Esophagus muscularis mucosa (tissue), 4 donors: ENCODE data around the gene PTPN12. TPM values are rescaled to one million over a fixed set of nuclear protein-coding genes. Genes with fewer than 3 reads are reported as not detected.

ENCODE experiments used
- DNase-seq: peaks from one replicate; pipeline ENCODE4 v3.0.0-alpha.2; 2017; ENCODE audit errors: extremely low spot score
- H3K27ac ChIP-seq, 4 donors: fragments of 200-600 bp; sonication (generic); replicated peaks in 1 of 4; 1 replicate in 3 of 4; 2 replicates in 1 of 4; pipeline ENCODE4 v1.5.1; 2016 to 2019; ENCODE audit warnings: mild to moderate bottlenecking in 1 of 4
- H3K27me3 ChIP-seq, 4 donors: fragments of 200-600 bp; sonication (generic); one replicate each; pipeline versions ENCODE4 v1.5.1 to v1.6.0; 2016 to 2019
- H3K36me3 ChIP-seq, 4 donors: fragments of 200-600 bp; sonication (generic); one replicate each; pipeline ENCODE4 v1.5.1; 2016 to 2019
- H3K4me1 ChIP-seq, 4 donors: fragments of 200-600 bp; sonication (generic); one replicate each; pipeline ENCODE4 v1.5.1; 2016 to 2019
- H3K4me3 ChIP-seq, 4 donors: fragments of 200-600 bp; sonication (generic); 1 replicate in 2 of 4; 2 replicates in 2 of 4; pipeline ENCODE4 v1.5.1; 2016 to 2019; ENCODE audit warnings: mild to moderate bottlenecking in 4 of 4, moderate library complexity in 1 of 4
- H3K9me3 ChIP-seq, 4 donors: fragments of 200-600 bp; sonication (generic); 1 replicate in 3 of 4; 2 replicates in 1 of 4; pipeline ENCODE4 v1.5.1; 2016 to 2019
- CTCF ChIP-seq, 3 experiments: fragments of 200-600 bp in 2 of 3; fragments of 450-650 bp in 1 of 3; sonication (generic) in 2 of 3; IDR thresholded peaks; one replicate each; pipeline ENCODE4 v1.5.1; 2017 to 2019; ENCODE audit warnings: antibody characterized with exemption in 3 of 3, mild to moderate bottlenecking in 2 of 3, moderate library complexity in 1 of 3
- EP300 ChIP-seq: sonication (generic); formaldehyde crosslinking; IDR thresholded peaks from one replicate; pipeline ENCODE4 v1.6.1; 2017; ENCODE audit warnings: antibody characterized with exemption
- POLR2A ChIP-seq: fragments of 450-650 bp; IDR thresholded peaks from one replicate; pipeline ENCODE4 v1.6.1; 2017; ENCODE audit warnings: antibody characterized with exemption, moderate library complexity, mild to moderate bottlenecking, low read depth
- POLR2AphosphoS5 ChIP-seq, 2 donors: sonication (generic); formaldehyde crosslinking; IDR thresholded peaks; one replicate each; pipeline ENCODE4 v1.6.1; 2017; ENCODE audit warnings: antibody characterized with exemption in 2 of 2
- WGBS: methylation state at CpG from one replicate; pipeline ENCODE4 v1.1.5; 2018; 5-methylcytosine and 5-hydroxymethylcytosine counted together
- intact Hi-C: fragments of 100-400 bp; cut with DNase I; formaldehyde crosslinking; loops from one replicate; pipeline ENCODE4 v1.15.1; 2023
- total RNA-seq, 4 donors: library from RNA; depleted of rRNA; stranded (reverse); fragments of >200 nt; gene quantifications; one replicate each; pipeline versions ENCODE4 v1.1.0 to v1.2.1, GENCODE V29; 2016

The PTPN12 gene
- total RNA-seq, 4 donors from 2014 or later, result 89.1 to 126 (median 98.4) TPM

GRCh38 chr7:77657427-77658224 lies 120.5 kb downstream of the PTPN12 start:
- H3K9me3 ChIP-seq, result no peaks in the 10 kb centered on the region
- WGBS, result 81% methylated on average over 1 of the region's 1 CpG
- DNase-seq, result no peak
- H3K36me3 ChIP-seq, result peaks cover 7 to 81% (median 36%) of the 10 kb centered on the region in 4 donors
- no peak overlapping the region for H3K27ac ChIP-seq
- H3K27me3 ChIP-seq, result no peaks in the 10 kb centered on the region
- no peaks in the 10 kb centered on the region for H3K4me1 ChIP-seq
- TF ChIP-seq CTCF (IDR thresholded peaks at IDR 0.05) (peak; percentile 43 to 55 (median 51)), EP300 (no peak)
- H3K4me3 ChIP-seq, result no peak overlapping the region
- intact Hi-C loops, result no loop called here

GRCh38 chr7:77658928-77659327 lies 121.8 kb downstream of the PTPN12 start:
- Histone ChIP-seq H3K4me3 (no peak overlapping the region), H3K27me3 (no peaks in the 10 kb centered on the region), H3K36me3 (peaks cover 7 to 68% (median 31%) of the 10 kb centered on the region in 4 donors), H3K4me1 (no peaks in the 10 kb centered on the region), H3K9me3 (no peaks in the 10 kb centered on the region), H3K27ac (no peak overlapping the region)
- TF ChIP-seq POLR2AphosphoS5 (IDR thresholded peaks at IDR 0.05) (no peak), CTCF (IDR thresholded peaks at IDR 0.05) (no peak), POLR2A (no peak), EP300 (no peak)
- DNase-seq, result no peak
- intact Hi-C loops, result no loop called here
- WGBS, result 93% methylated on average over 5 of the region's 5 CpGs

- H3K9me3 ChIP-seq, result no peaks in the 10 kb centered on the region
- H3K4me3 ChIP-seq, result no peak overlapping the region
- intact Hi-C loops, result no loop called here
- 93% methylated on average over 5 of the region's 5 CpGs for WGBS
- DNase-seq, result no peak
- peaks cover 0 to 42% (median 20%) of the 10 kb centered on the region in 4 donors for H3K36me3 ChIP-seq
- TF ChIP-seq POLR2A (no peak), POLR2AphosphoS5 (IDR thresholded peaks at IDR 0.05) (no peak), CTCF (IDR thresholded peaks at IDR 0.05) (no peak), EP300 (no peak)
- H3K4me1 ChIP-seq, result no peaks in the 10 kb centered on the region
- H3K27me3 ChIP-seq, result no peaks in the 10 kb centered on the region
- no peak overlapping the region for H3K27ac ChIP-seq
Measured at GRCh38 chr7:77661816-77662215, 124.7 kb downstream of the PTPN12 start.

DNA sequence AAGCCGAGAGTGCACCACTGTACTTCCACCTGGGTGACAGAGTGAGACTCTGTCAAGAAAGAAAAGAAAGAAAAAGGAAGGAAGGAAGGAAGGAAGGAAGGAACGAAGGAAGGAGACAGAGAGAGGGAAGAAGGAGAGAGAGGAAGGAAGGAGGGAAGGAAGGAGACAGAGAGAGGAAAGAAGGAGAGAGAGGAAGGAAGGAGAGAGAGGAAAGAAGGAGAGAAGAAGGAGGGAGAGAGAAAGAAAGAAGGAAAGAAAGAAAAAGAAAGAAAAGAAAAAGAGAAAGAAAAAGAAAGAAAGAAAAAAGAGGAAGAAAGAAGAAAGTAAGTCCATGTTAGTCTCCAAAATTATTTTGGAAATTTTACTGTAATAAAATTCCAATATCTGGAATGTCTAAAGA lies 125.8 kb downstream of the PTPN12 start:
- Histone ChIP-seq H3K27ac (no peak overlapping the region), H3K36me3 (peaks cover 0 to 38% (median 18%) of the 10 kb centered on the region in 4 donors), H3K4me1 (no peaks in the 10 kb centered on the region), H3K4me3 (no peak overlapping the region), H3K9me3 (no peaks in the 10 kb centered on the region), H3K27me3 (no peaks in the 10 kb centered on the region)
- no peak for TF ChIP-seq CTCF (IDR thresholded peaks at IDR 0.05)
- TF ChIP-seq POLR2AphosphoS5 (IDR thresholded peaks at IDR 0.05), result no peak
- no peak for TF ChIP-seq POLR2A
- TF ChIP-seq EP300, result no peak
- WGBS, result 87% methylated on average over 2 of the region's 2 CpGs
- DNase-seq, result no peak
- intact Hi-C loops, result no loop called here

DNA sequence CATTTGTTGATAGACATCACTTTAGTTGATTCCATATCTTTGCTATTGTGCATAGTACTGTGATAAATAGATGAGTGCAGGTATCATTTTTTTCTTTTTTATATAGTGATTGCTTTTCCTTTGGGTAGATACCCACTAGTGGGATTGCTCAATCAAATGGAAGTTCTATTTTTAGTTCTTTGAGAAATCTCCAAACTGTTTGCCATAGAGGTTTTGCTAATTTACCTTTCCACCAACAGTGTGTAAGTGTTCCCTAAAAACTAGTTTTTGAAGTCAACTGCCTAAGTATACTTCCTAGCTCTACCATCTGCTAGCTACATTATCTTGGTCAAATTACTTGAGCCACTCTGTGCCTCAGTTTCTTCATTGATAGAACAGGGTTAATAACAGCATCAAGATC lies 127.6 kb downstream of the PTPN12 start:
- Histone ChIP-seq H3K27me3 (no peaks in the 10 kb centered on the region), H3K27ac (no peak overlapping the region), H3K4me1 (no peaks in the 10 kb centered on the region), H3K4me3 (no peak overlapping the region), H3K9me3 (no peaks in the 10 kb centered on the region), H3K36me3 (peaks cover 0 to 22% (median 15%) of the 10 kb centered on the region in 4 donors)
- no peak for TF ChIP-seq EP300
- no peak for TF ChIP-seq POLR2AphosphoS5 (IDR thresholded peaks at IDR 0.05)
- TF ChIP-seq CTCF (IDR thresholded peaks at IDR 0.05), result no peak
- TF ChIP-seq POLR2A, result no peak
- no peak for DNase-seq
- intact Hi-C loops, result no loop called here
